SK-N-DZ (cell line): ENCODE data around the gene ICAM5.

Source experiments
- DNase-seq: peaks from one replicate; pipeline ENCODE4 v3.0.0-alpha.2; 2015; ENCODE audit warnings: low spot score
- small RNA-seq, 2 experiments: library from RNA; depleted of rRNA; stranded (forward); fragments of <200 nt; gene quantifications; one replicate each; pipeline ENCODE3, GENCODE V24; 2014

Gene ICAM5

DNA sequence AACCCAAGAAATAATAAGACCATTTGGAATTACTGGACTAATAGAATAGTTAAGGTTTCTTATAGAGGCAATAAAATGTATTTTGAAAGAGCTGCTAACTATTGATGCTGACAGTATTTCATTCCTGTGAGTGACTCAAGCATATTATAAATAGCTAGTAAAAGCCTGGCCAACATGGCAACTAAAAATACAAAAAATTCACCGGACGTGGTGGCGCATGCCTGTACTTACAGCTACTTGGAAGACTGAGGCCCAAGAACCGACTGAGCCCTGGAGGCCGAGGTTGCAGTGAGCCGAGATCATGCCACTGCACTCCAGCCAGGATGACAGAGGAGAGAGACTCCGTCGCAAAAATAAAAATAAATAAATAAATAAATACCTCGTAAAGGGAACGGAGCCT lies 55.0 kb downstream of the ICAM5 start:
- no peak for DNase-seq

Small RNA genes within 50 kb of the gene (small RNA-seq; reads per million reads assigned to genes)
- 0 reads per million in 2 experiments for gene AC011511.1
- gene AC011511.4 = 0 reads per million in 2 experiments
